H9 (cell line): Measurements from ENCODE around the gene GMNN. TPM values are rescaled to one million over a fixed set of nuclear protein-coding genes. Genes with fewer than 3 reads are reported as not detected.

Experiments
- DNase-seq: peaks from one replicate; pipeline ENCODE4 v3.0.0-alpha.2; 2017
- H2AFZ ChIP-seq: one replicate; pipeline ENCODE4 v1.6.1; 2013; ENCODE audit warnings: mild to moderate bottlenecking, low read length, control low read depth, moderate library complexity
- H2AK5ac ChIP-seq: 2 replicates; pipeline ENCODE4 v1.6.1; 2013; ENCODE audit warnings: low read length, control low read depth, mixed read lengths; ENCODE audit not compliant: insufficient read length
- H2BK120ac ChIP-seq: one replicate; pipeline ENCODE4 v1.6.1; 2013; ENCODE audit warnings: low read depth, mild to moderate bottlenecking, low read length, control low read depth, inconsistent platforms; ENCODE audit not compliant: poor library complexity, severe bottlenecking
- H2BK12ac ChIP-seq: 2 replicates; pipeline ENCODE4 v1.6.1; 2013; ENCODE audit warnings: low read length, control low read depth, mixed read lengths, low read depth; ENCODE audit not compliant: insufficient read length
- H2BK15ac ChIP-seq: 2 replicates; pipeline ENCODE4 v1.6.1; 2013; ENCODE audit warnings: low read depth, low read length, control low read depth
- H2BK20ac ChIP-seq: one replicate; pipeline ENCODE4 v1.6.1; 2013; ENCODE audit warnings: low read depth, mild to moderate bottlenecking, low read length, control low read depth, inconsistent platforms; ENCODE audit not compliant: poor library complexity, severe bottlenecking
- H2BK5ac ChIP-seq: 2 replicates; pipeline ENCODE4 v1.6.1; 2013; ENCODE audit warnings: low read length, control low read depth, mixed read lengths; ENCODE audit not compliant: insufficient read length
- H3K14ac ChIP-seq: 2 replicates; pipeline ENCODE4 v1.6.1; 2013; ENCODE audit warnings: low read length, control low read depth; ENCODE audit not compliant: insufficient read depth
- H3K18ac ChIP-seq: 2 replicates; pipeline ENCODE4 v1.6.1; 2013; ENCODE audit warnings: low read depth, mild to moderate bottlenecking, mixed read lengths, low read length, control low read depth; ENCODE audit not compliant: insufficient read length
- H3K23ac ChIP-seq: 2 replicates; pipeline ENCODE4 v1.6.1; 2013; ENCODE audit warnings: low read length, control low read depth, mixed read lengths, low read depth; ENCODE audit not compliant: insufficient read length
- H3K23me2 ChIP-seq: 2 replicates; pipeline ENCODE4 v1.6.1; 2013; ENCODE audit warnings: low read depth, mild to moderate bottlenecking, mixed read lengths, low read length, control low read depth; ENCODE audit not compliant: insufficient read length, poor library complexity, severe bottlenecking
- H3K27ac ChIP-seq: 2 replicates; pipeline ENCODE4 v1.5.1; 2013; ENCODE audit warnings: low read length, control low read depth, mixed read lengths, low read depth; ENCODE audit not compliant: insufficient read length
- H3K27me3 ChIP-seq: 2 replicates; pipeline ENCODE4 v1.6.1; 2013; ENCODE audit warnings: low read length, control low read depth, inconsistent platforms; ENCODE audit not compliant: insufficient read depth
- H3K4ac ChIP-seq: 2 replicates; pipeline ENCODE4 v1.6.1; 2013; ENCODE audit warnings: low read depth, mild to moderate bottlenecking, control low read depth, inconsistent platforms, low read length, moderate library complexity
- H3K4me1 ChIP-seq: 2 replicates; pipeline ENCODE4 v1.6.1; 2013; ENCODE audit warnings: low read length, control low read depth, inconsistent platforms; ENCODE audit not compliant: insufficient read depth
- H3K4me2 ChIP-seq: 2 replicates; pipeline ENCODE4 v1.6.1; 2013; ENCODE audit warnings: low read length, control low read depth, mixed read lengths; ENCODE audit not compliant: insufficient read length, insufficient read depth
- H3K56ac ChIP-seq: 2 replicates; pipeline ENCODE4 v1.6.1; 2013; ENCODE audit warnings: low read depth, mild to moderate bottlenecking, mixed read lengths, low read length, control low read depth; ENCODE audit not compliant: insufficient read length
- H3K79me1 ChIP-seq: 2 replicates; pipeline ENCODE4 v1.6.1; 2013; ENCODE audit warnings: low read depth, mild to moderate bottlenecking, moderate library complexity, low read length, control low read depth, inconsistent platforms; ENCODE audit not compliant: insufficient read depth, poor library complexity, severe bottlenecking
- H3K79me2 ChIP-seq: 2 replicates; pipeline ENCODE4 v1.6.1; 2013; ENCODE audit warnings: low read length, control low read depth, inconsistent platforms; ENCODE audit not compliant: insufficient read depth
- H3K9ac ChIP-seq: 2 replicates; pipeline ENCODE4 v1.6.1; 2013; ENCODE audit warnings: low read length, control low read depth, mixed read lengths; ENCODE audit not compliant: insufficient read length; ENCODE audit errors: extremely low read depth
- H3K9me3 ChIP-seq: one replicate; pipeline ENCODE4 v1.6.1; 2013; ENCODE audit warnings: low read depth, low read length, inconsistent platforms; ENCODE audit not compliant: control insufficient read depth
- H3T11ph ChIP-seq: one replicate; pipeline ENCODE4 v1.6.1; 2013; ENCODE audit warnings: mild to moderate bottlenecking, low read length, control low read depth, inconsistent platforms
- H4K20me1 ChIP-seq: one replicate; pipeline ENCODE4 v1.6.1; 2013; ENCODE audit not compliant: control insufficient read depth, insufficient read length, insufficient read depth
- H4K5ac ChIP-seq: 2 replicates; pipeline ENCODE4 v1.6.1; 2013; ENCODE audit warnings: low read depth, mild to moderate bottlenecking, mixed read lengths, low read length, control low read depth; ENCODE audit not compliant: insufficient read length
- H4K8ac ChIP-seq: replicated peaks from 2 replicates; pipeline ENCODE4 v1.6.1; 2013; ENCODE audit warnings: low read length, control low read depth, mixed read lengths, low read depth; ENCODE audit not compliant: insufficient read length
- H4K91ac ChIP-seq: 2 replicates; pipeline ENCODE4 v1.6.1; 2013; ENCODE audit warnings: low read depth, mild to moderate bottlenecking, moderate library complexity, mixed read lengths, low read length, control low read depth; ENCODE audit not compliant: insufficient read length
- H3K27ac Mint-ChIP-seq, 3 experiments: 2 replicates in 2 of 3; 3 replicates in 1 of 3; pipeline ENCODE4 v1.8.0; 2020 to 2021; ENCODE audit warnings: mixed read lengths in 3 of 3, mild to moderate bottlenecking in 1 of 3, moderate library complexity in 1 of 3
- H3K27me3 Mint-ChIP-seq: 2 replicates; pipeline ENCODE4 v1.8.0; 2021; ENCODE audit warnings: low read depth, mild to moderate bottlenecking, moderate library complexity, mixed read lengths
- H3K36me3 Mint-ChIP-seq, 3 experiments: 2 replicates in 2 of 3; 3 replicates in 1 of 3; pipeline ENCODE4 v1.8.0; 2020 to 2021; ENCODE audit warnings: low read depth in 3 of 3, mixed read lengths in 3 of 3; ENCODE audit not compliant: insufficient read depth in 1 of 3
- H3K4me1 Mint-ChIP-seq, 2 experiments: 2 replicates each; pipeline ENCODE4 v1.8.0; 2020; ENCODE audit warnings: mixed read lengths in 2 of 2
- H3K4me3 Mint-ChIP-seq, 2 experiments: 2 replicates in 1 of 2; 3 replicates in 1 of 2; pipeline ENCODE4 v1.8.0; 2020 to 2021; ENCODE audit warnings: mild to moderate bottlenecking in 2 of 2, mixed read lengths in 2 of 2, moderate library complexity in 1 of 2
- H3K9me3 Mint-ChIP-seq, 2 experiments: 2 replicates in 1 of 2; 3 replicates in 1 of 2; pipeline ENCODE4 v1.8.0; 2020; ENCODE audit warnings: mild to moderate bottlenecking in 2 of 2, mixed read lengths in 2 of 2, moderate library complexity in 1 of 2
- WGBS: extraction: QIAGEN DNeasy Blood & Tissue Kit; methylation state at CpG from one replicate; pipeline ENCODE4 v1.1.7; 2013; ENCODE audit warnings: missing lambda C conversion rate, low lambda C conversion rate, mixed read lengths; ENCODE audit not compliant: insufficient read length; ENCODE audit errors: extremely low coverage; 5-methylcytosine and 5-hydroxymethylcytosine counted together
- total RNA-seq: library from RNA; stranded (reverse); gene quantifications from 2 replicates; pipeline ENCODE4 v1.2.1, GENCODE V29; 2021
- TF ChIP-seq, protein P1 (sequence below): fragments of 200-600 bp; sonication (generic); conservative IDR thresholded peaks from 3 replicates; pipeline ENCODE4 v1.8.0; 2021; ENCODE audit warnings: antibody characterized with exemption, mild to moderate bottlenecking

The GMNN gene
- total RNA-seq, 1 experiment from 2014 or later, result 106 TPM

DNA sequence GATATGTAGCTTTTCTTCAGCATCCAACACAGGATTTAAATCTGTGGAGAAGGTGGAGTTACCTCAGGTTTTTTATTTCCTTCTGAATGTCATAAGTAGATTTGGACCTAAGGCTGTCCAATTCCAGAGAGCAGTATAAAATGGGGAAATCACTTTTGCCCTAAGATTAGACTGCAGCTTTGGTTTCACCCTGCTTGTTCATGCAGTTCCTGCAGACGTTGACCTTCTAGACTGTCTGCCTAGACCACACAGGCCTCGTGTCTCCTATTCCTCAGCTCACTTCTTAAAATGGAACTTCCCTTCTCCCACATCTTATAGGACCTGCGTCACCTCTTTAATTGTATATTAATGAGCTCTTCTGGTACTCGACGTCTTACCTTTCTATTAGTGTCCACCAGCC lies 29.8 kb upstream of the GMNN start:
- H3K27me3 ChIP-seq, result no peaks in the 10 kb centered on the region
- no peaks in the 10 kb centered on the region; the same call in 1 of the 2 replicates for H3K27me3 Mint-ChIP-seq
- no peak overlapping the region for H3K27ac ChIP-seq

More for the DNA sequence above, 29.8 kb upstream of the GMNN start:
- Histone ChIP-seq H4K5ac (no peak overlapping the region), H4K20me1 (no peaks in the 10 kb centered on the region), H3K4ac (no peak overlapping the region), H3K9me3 (no peaks in the 10 kb centered on the region), H3K14ac (no peak overlapping the region), H3K4me1 (no peaks in the 10 kb centered on the region), H2AFZ (no peak overlapping the region), H3K79me2 (no peaks in the 10 kb centered on the region), H3T11ph (no peak overlapping the region), H3K4me2 (no peak overlapping the region), H4K91ac (no peak overlapping the region), H3K23ac (no peak overlapping the region), H3K79me1 (no peaks in the 10 kb centered on the region), H3K56ac (no peak overlapping the region), H4K8ac (no peak overlapping the region), H2BK20ac (no peak overlapping the region), H2BK5ac (no peak overlapping the region), H3K23me2 (no peaks in the 10 kb centered on the region), H2AK5ac (no peak overlapping the region), H3K18ac (no peak overlapping the region), H2BK120ac (no peak overlapping the region), H2BK15ac (no peak overlapping the region), H3K9ac (no peak overlapping the region), H2BK12ac (no peak overlapping the region)
- DNase-seq, result no peak
- no peaks in the 10 kb centered on the region for H3K36me3 Mint-ChIP-seq
- TF ChIP-seq, protein P1, sequence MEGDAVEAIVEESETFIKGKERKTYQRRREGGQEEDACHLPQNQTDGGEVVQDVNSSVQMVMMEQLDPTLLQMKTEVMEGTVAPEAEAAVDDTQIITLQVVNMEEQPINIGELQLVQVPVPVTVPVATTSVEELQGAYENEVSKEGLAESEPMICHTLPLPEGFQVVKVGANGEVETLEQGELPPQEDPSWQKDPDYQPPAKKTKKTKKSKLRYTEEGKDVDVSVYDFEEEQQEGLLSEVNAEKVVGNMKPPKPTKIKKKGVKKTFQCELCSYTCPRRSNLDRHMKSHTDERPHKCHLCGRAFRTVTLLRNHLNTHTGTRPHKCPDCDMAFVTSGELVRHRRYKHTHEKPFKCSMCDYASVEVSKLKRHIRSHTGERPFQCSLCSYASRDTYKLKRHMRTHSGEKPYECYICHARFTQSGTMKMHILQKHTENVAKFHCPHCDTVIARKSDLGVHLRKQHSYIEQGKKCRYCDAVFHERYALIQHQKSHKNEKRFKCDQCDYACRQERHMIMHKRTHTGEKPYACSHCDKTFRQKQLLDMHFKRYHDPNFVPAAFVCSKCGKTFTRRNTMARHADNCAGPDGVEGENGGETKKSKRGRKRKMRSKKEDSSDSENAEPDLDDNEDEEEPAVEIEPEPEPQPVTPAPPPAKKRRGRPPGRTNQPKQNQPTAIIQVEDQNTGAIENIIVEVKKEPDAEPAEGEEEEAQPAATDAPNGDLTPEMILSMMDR, result no peak
- no peaks in the 10 kb centered on the region for H3K4me1 Mint-ChIP-seq
- H3K9me3 Mint-ChIP-seq, result no peaks in the 10 kb centered on the region
- H3K27ac Mint-ChIP-seq, result no peak overlapping the region
- no CpG with 5 or more reads among the region's 5 CpGs for WGBS
- H3K4me3 Mint-ChIP-seq, result no peak overlapping the region
